ENCODE measurements around the gene VGLL4. TPM values are rescaled to one million over a fixed set of nuclear protein-coding genes. Genes with fewer than 3 reads are reported as not detected.

The VGLL4 gene
- total and polyA plus RNA-seq, 2 of the 4 experiments (the other 2 are of a cell fraction), result 26.2 to 35.4 TPM

DNA sequence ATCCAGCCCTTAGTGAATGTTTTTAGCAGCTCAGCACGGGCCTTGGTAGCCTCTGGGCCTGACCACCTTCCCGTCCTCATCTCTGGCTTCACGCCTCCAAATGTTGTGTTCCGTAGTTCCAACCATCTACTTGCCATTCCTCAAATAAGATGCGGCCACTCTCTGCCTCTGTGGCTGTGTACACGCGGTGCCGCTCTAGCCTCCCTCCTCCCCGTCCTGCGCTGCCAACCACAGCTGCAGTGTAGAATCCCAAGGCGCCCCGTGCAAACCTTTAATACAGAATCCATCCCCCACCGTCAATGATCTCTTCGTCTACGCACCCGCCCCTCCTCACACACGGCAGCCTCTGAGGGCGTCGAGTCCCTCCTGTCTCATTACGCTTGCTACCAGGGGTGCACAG lies 77.2 kb downstream of the VGLL4 start:
- intact Hi-C loops (cut with micrococcal nuclease) (no loop called here), in situ Hi-C loops (cut with MboI; ENCODE audit: low sequenced_read_pairs) (loop anchor here (10.0 kb wide), 1 partner anchor 78 kb away; the partner anchor contains the start of gene VGLL4), dilution Hi-C loops (cut with HindIII; ENCODE audit: low sequenced_read_pairs, unreplicated experiment) (no loop called here)
- POLR2A ChIA-PET (ENCODE audit: unreplicated experiment), result no interaction called here
- H3K4ac ChIP-seq (ENCODE audit: low read depth, low read length), result peak overlapping the region; percentile 4; the same call in 1 of the 2 replicates
- no peak overlapping the region for H3K9ac ChIP-seq (ENCODE audit: low read depth, low read length)
- H3K27me3 ChIP-seq (ENCODE audit: control insufficient read depth, insufficient read depth, low read length), result no peaks in the 10 kb centered on the region
- no peak overlapping the region for H4K91ac ChIP-seq (ENCODE audit: insufficient read depth, low read depth, low read length)
- no TSS peak for BruUV-seq (replicated peaks)
- H3K14ac ChIP-seq (replicated peaks; ENCODE audit: low read depth, low read length), result no peak overlapping the region
- peaks cover 55% of the 10 kb centered on the region for H3K36me3 ChIP-seq (ENCODE audit: control insufficient read depth, insufficient read depth, low read length)
- CTCF ChIA-PET, result interaction anchor here (0.9 kb wide), 1 partner anchor 12 kb away, joined by 3 read pairs; no protein-coding TSS in a partner anchor
- no peak overlapping the region for H2AK9ac ChIP-seq (replicated peaks; ENCODE audit: low read depth, low read length, poor library complexity)
- no peak overlapping the region for H3K27ac ChIP-seq (ENCODE audit: insufficient read depth, low read length)
- no peak overlapping the region for H3K56ac ChIP-seq (ENCODE audit: extremely low read depth, insufficient read depth, low read length)
- no peak overlapping the region for H3K23ac ChIP-seq (ENCODE audit: low read depth, low read length)
- H3K9me1 ChIP-seq (ENCODE audit: insufficient read depth, low read length), result peaks cover 43% of the 10 kb centered on the region
- H3K9me3 ChIP-seq (ENCODE audit: control insufficient read depth, insufficient read depth, low read length), result no peaks in the 10 kb centered on the region
- no peak overlapping the region for H3K18ac ChIP-seq (ENCODE audit: low read depth, low read length)
- TF ChIP-seq NFE2L2 (IDR thresholded peaks at IDR 0.05; ENCODE audit: low read depth, low read length) (no peak), RFX5 (IDR thresholded peaks at IDR 0.05; ENCODE audit: low read depth, low read length) (no peak), POLR2A (IDR thresholded peaks at IDR 0.05; ENCODE audit: low read depth, low read length) (no peak), MXI1 (IDR thresholded peaks at IDR 0.05; ENCODE audit: borderline replicate concordance, low read depth, low read length) (no peak), BHLHE40 (IDR thresholded peaks at IDR 0.05; ENCODE audit: low read depth, low read length) (no peak), MAFK (IDR thresholded peaks at IDR 0.05; ENCODE audit: low read depth, low read length) (no peak), RAD21 (IDR thresholded peaks at IDR 0.05; ENCODE audit: low read length) (no peak)
- TF ChIP-seq, protein P1, sequence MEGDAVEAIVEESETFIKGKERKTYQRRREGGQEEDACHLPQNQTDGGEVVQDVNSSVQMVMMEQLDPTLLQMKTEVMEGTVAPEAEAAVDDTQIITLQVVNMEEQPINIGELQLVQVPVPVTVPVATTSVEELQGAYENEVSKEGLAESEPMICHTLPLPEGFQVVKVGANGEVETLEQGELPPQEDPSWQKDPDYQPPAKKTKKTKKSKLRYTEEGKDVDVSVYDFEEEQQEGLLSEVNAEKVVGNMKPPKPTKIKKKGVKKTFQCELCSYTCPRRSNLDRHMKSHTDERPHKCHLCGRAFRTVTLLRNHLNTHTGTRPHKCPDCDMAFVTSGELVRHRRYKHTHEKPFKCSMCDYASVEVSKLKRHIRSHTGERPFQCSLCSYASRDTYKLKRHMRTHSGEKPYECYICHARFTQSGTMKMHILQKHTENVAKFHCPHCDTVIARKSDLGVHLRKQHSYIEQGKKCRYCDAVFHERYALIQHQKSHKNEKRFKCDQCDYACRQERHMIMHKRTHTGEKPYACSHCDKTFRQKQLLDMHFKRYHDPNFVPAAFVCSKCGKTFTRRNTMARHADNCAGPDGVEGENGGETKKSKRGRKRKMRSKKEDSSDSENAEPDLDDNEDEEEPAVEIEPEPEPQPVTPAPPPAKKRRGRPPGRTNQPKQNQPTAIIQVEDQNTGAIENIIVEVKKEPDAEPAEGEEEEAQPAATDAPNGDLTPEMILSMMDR (conservative IDR thresholded peaks at IDR 0.05; ENCODE audit: low read depth, low read length), result no peak
- 92% methylated on average over 8 of the region's 20 CpGs; no CpG with 5 or more reads in 1 of the 2 experiments for WGBS, 2 experiments (ENCODE audit: extremely low coverage in 2 of 2, insufficient read length in 1 of 2)
- no peak overlapping the region for H3K4me2 ChIP-seq (ENCODE audit: low read depth, low read length)
- no peak overlapping the region; the same call in 1 of the 2 replicates for H2BK120ac ChIP-seq (ENCODE audit: low read depth, low read length)
- H3K79me1 ChIP-seq (ENCODE audit: low read depth in 1 of 2, low read length in 2 of 2), result peaks cover 24 to 95% of the 10 kb centered on the region in 2 experiments
- ATAC-seq (ENCODE audit: low read depth) (no peak), DNase-seq (no peak)
- no peak overlapping the region for H4K5ac ChIP-seq (ENCODE audit: low read depth, low read length)
- H4K8ac ChIP-seq (ENCODE audit: low read depth in 2 of 2, low read length in 2 of 2), result no peak overlapping the region
- H4K20me1 ChIP-seq (ENCODE audit: insufficient read depth, low read length), result peaks cover 39% of the 10 kb centered on the region
- peak overlapping the region; percentile 99 for H2BK5ac ChIP-seq (ENCODE audit: low read depth, low read length, poor library complexity, severe bottlenecking)
- H3K4me3 ChIP-seq (ENCODE audit: insufficient read depth, low read depth, low read length), result no peak overlapping the region
- H2BK15ac ChIP-seq (ENCODE audit: low read depth, low read length), result no peak overlapping the region
- H2BK20ac ChIP-seq (ENCODE audit: low read depth, low read length), result no peak overlapping the region
- H2AK5ac ChIP-seq (ENCODE audit: low read depth, low read length), result no peak overlapping the region
- H3K4me1 ChIP-seq (ENCODE audit: control insufficient read depth, insufficient read depth, low read length), result peaks cover 31% of the 10 kb centered on the region
- no peak overlapping the region for H2AFZ ChIP-seq (replicated peaks; ENCODE audit: low read length, poor library complexity)

All from IMR-90 (cell line).